ENCODE data around the gene ACSS1. TPM values are rescaled to one million over a fixed set of nuclear protein-coding genes. Genes with fewer than 3 reads are reported as not detected.

The ACSS1 gene
- total RNA-seq, 1 experiment from 2014 or later = 1.5 TPM

- DNase-seq (ENCODE audit: low spot score) = no peak
Measured at GRCh38 chr20:25070821-25071473, 13.0 kb upstream of the ACSS1 start.

More at GRCh38 chr20:25070821-25071473, 13.0 kb upstream of the ACSS1 start:
- H3K4me1 Mint-ChIP-seq = peaks cover 11% of the 10 kb centered on the region
- POLR2A ChIA-PET = no interaction called here
- no peaks in the 10 kb centered on the region for H3K36me3 Mint-ChIP-seq
- H3K4me3 Mint-ChIP-seq = no peak overlapping the region
- TF ChIP-seq STAT6 (CRISPR knock-in tag; conservative IDR thresholded peaks at IDR 0.05; ENCODE audit: low read depth) = no peak
- no peak for TF ChIP-seq ZNF396 (CRISPR knock-in tag; IDR thresholded peaks at IDR 0.05; ENCODE audit: borderline replicate concordance)
- no peak for TF ChIP-seq TCF7 (CRISPR knock-in tag; IDR thresholded peaks at IDR 0.05; ENCODE audit: low read depth)
- no peak for TF ChIP-seq GABPB1 (CRISPR knock-in tag; IDR thresholded peaks at IDR 0.05)
- TF ChIP-seq FOXP4 (CRISPR knock-in tag; IDR thresholded peaks at IDR 0.05) = no peak
- no peak for TF ChIP-seq HMGXB4 (CRISPR knock-in tag; IDR thresholded peaks at IDR 0.05)
- TF ChIP-seq TEAD1 (CRISPR knock-in tag; IDR thresholded peaks at IDR 0.05) = no peak
- no peak for TF ChIP-seq HMGA2 (CRISPR knock-in tag; IDR thresholded peaks at IDR 0.05)
- no peak for TF ChIP-seq E2F1 (CRISPR knock-in tag; IDR thresholded peaks at IDR 0.05)
- TF ChIP-seq ZNF671 (CRISPR knock-in tag; IDR thresholded peaks at IDR 0.05) = no peak
- no peak for TF ChIP-seq CREB1 (CRISPR knock-in tag; IDR thresholded peaks at IDR 0.05)
- no peak for TF ChIP-seq TEAD4 (CRISPR knock-in tag; IDR thresholded peaks at IDR 0.05)
- TF ChIP-seq NFYB (CRISPR knock-in tag; conservative IDR thresholded peaks at IDR 0.05; ENCODE audit: low read depth) = no peak
- no peak for TF ChIP-seq ATF1 (CRISPR knock-in tag; IDR thresholded peaks at IDR 0.05)
- no peak for TF ChIP-seq FOXP1 (CRISPR knock-in tag; IDR thresholded peaks at IDR 0.05; ENCODE audit: borderline replicate concordance)
- no peak for TF ChIP-seq ZNF263 (CRISPR knock-in tag; IDR thresholded peaks at IDR 0.05; ENCODE audit: low read depth)
- H3K9me3 Mint-ChIP-seq = peaks cover 6% of the 10 kb centered on the region; the same call in 1 of the 2 replicates
- CTCF ChIA-PET = no interaction called here
- H3K27ac Mint-ChIP-seq = no peak overlapping the region
- no peak for ATAC-seq
- no peaks in the 10 kb centered on the region; the same call in 1 of the 2 replicates for H3K27me3 Mint-ChIP-seq (ENCODE audit: low read depth)

Measured in WTC11 (cell line).